ENCODE measurements around the gene ANKS1A. TPM values are rescaled to one million over a fixed set of nuclear protein-coding genes. Genes with fewer than 3 reads are reported as not detected.
"Not testable (repeated sequence)": the region's sequence is repeated elsewhere in the genome, so short reads cannot be mapped to it uniquely, and the experiment has no call there.

ANKS1A gene
- total RNA-seq, 1 experiment from 2014 or later = 26.5 TPM

DNA sequence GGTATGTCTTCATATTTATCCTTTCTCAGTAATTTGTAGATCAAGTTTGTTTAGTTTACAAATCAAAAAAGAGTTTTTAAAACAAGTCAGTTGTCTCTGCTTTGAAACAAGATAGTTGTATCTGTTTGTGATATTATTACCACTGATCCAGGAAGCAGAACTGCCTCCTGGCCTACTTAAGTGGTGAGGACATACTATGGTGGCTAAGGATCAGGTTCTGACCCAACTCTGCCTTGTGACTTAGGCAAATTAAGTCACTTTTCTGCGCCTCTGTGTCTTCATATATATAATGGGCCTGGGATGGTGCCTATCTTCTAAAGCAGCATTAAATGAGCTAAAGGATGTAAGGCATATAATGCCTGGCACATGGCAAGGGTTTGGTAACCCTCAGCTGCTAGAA lies 8.7 kb downstream of the ANKS1A start:
- H4K20me1 ChIP-seq (ENCODE audit: control insufficient read depth, insufficient read depth, insufficient read length) = no peaks in the 10 kb centered on the region
- Mint-ChIP-seq H3K36me3 (ENCODE audit: insufficient read depth in 1 of 3, low read depth in 3 of 3) (0 out of 7 replicates have a peak, but pooled peaks cover 0 to 2% (median 0%) of the 10 kb centered on the region in 3 experiments), H3K4me3 (no peak overlapping the region), H3K9me3 (no peaks in the 10 kb centered on the region), H3K27ac (no peak overlapping the region; a peak in 1 of 7 replicates), H3K27me3 (ENCODE audit: low read depth) (no peaks in the 10 kb centered on the region), H3K4me1 (peaks cover 12 to 14% of the 10 kb centered on the region in 2 experiments)
- no peak overlapping the region for H3T11ph ChIP-seq (ENCODE audit: low read length)
- H2BK20ac ChIP-seq (ENCODE audit: low read depth, low read length, poor library complexity, severe bottlenecking) = no peak overlapping the region
- no peaks in the 10 kb centered on the region for H3K9me3 ChIP-seq (ENCODE audit: control insufficient read depth, low read depth, low read length)
- H3K18ac ChIP-seq (ENCODE audit: insufficient read length, low read depth, low read length) = no peak overlapping the region
- no peaks in the 10 kb centered on the region for H3K27me3 ChIP-seq (ENCODE audit: insufficient read depth, low read length)
- H2BK12ac ChIP-seq (ENCODE audit: insufficient read length, low read depth, low read length) = no peak overlapping the region
- H3K56ac ChIP-seq (ENCODE audit: insufficient read length, low read depth, low read length) = no peak overlapping the region
- H3K23me2 ChIP-seq (ENCODE audit: insufficient read length, low read depth, low read length, poor library complexity, severe bottlenecking) = no peaks in the 10 kb centered on the region
- H2BK15ac ChIP-seq (ENCODE audit: low read depth, low read length) = no peak overlapping the region
- no peak overlapping the region for H2BK5ac ChIP-seq (ENCODE audit: insufficient read length, low read length)
- H3K4me2 ChIP-seq (ENCODE audit: insufficient read depth, insufficient read length, low read length) = no peak overlapping the region
- no peak overlapping the region for H4K5ac ChIP-seq (ENCODE audit: insufficient read length, low read depth, low read length)
- H2AK5ac ChIP-seq (ENCODE audit: insufficient read length, low read length) = no peak overlapping the region
- no peak overlapping the region for H2AFZ ChIP-seq (ENCODE audit: low read length)
- H3K14ac ChIP-seq (ENCODE audit: insufficient read depth, low read length) = no peak overlapping the region
- no peaks in the 10 kb centered on the region; the same call in 1 of the 2 replicates for H3K79me2 ChIP-seq (ENCODE audit: insufficient read depth, low read length)
- TF ChIP-seq, protein P1, sequence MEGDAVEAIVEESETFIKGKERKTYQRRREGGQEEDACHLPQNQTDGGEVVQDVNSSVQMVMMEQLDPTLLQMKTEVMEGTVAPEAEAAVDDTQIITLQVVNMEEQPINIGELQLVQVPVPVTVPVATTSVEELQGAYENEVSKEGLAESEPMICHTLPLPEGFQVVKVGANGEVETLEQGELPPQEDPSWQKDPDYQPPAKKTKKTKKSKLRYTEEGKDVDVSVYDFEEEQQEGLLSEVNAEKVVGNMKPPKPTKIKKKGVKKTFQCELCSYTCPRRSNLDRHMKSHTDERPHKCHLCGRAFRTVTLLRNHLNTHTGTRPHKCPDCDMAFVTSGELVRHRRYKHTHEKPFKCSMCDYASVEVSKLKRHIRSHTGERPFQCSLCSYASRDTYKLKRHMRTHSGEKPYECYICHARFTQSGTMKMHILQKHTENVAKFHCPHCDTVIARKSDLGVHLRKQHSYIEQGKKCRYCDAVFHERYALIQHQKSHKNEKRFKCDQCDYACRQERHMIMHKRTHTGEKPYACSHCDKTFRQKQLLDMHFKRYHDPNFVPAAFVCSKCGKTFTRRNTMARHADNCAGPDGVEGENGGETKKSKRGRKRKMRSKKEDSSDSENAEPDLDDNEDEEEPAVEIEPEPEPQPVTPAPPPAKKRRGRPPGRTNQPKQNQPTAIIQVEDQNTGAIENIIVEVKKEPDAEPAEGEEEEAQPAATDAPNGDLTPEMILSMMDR (conservative IDR thresholded peaks at IDR 0.05) = no peak
- H4K91ac ChIP-seq (ENCODE audit: insufficient read length, low read depth, low read length) = no peak overlapping the region
- no peaks in the 10 kb centered on the region for H3K4me1 ChIP-seq (ENCODE audit: insufficient read depth, low read length)
- no peaks in the 10 kb centered on the region for H3K79me1 ChIP-seq (ENCODE audit: insufficient read depth, low read depth, low read length, poor library complexity, severe bottlenecking)
- no peak overlapping the region for H4K8ac ChIP-seq (replicated peaks; ENCODE audit: insufficient read length, low read depth, low read length)
- WGBS (ENCODE audit: extremely low coverage, insufficient read length, low lambda C conversion rate) = no CpG with 5 or more reads among the region's 1 CpG
- no peak overlapping the region for H3K27ac ChIP-seq (ENCODE audit: insufficient read length, low read depth, low read length)
- no peak for DNase-seq
- H3K9ac ChIP-seq (ENCODE audit: extremely low read depth, insufficient read length, low read length) = no peak overlapping the region
- H3K23ac ChIP-seq (ENCODE audit: insufficient read length, low read depth, low read length) = no peak overlapping the region
- no peak overlapping the region for H2BK120ac ChIP-seq (ENCODE audit: low read depth, low read length, poor library complexity, severe bottlenecking)
- no peak overlapping the region for H3K4ac ChIP-seq (ENCODE audit: low read depth, low read length)

DNA sequence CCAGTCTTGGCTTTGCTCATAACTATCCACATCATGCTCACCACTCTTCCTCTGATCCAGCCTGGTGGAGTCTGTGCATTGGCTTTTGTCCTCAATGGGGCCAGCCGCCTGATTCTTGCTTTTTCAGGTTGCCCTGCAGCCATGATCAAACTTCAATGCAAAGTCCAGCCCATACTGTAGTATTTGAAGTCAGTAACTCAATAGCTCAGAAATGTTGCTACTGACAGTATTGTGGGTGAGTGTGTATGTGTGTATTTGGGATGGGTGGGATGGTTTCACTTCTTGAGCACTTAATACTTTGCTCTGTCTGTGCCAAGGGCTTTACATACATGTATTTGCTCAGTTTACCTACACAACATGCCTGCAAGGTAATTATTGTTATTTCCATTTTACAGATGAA lies 10.7 kb downstream of the ANKS1A start:
- not testable (repeated sequence) for H3K4me3 Mint-ChIP-seq; H3K36me3 Mint-ChIP-seq (ENCODE audit: insufficient read depth in 1 of 3, low read depth in 3 of 3); H3K27me3 ChIP-seq (ENCODE audit: insufficient read depth, low read length); H2AFZ ChIP-seq (ENCODE audit: low read length); H3K9ac ChIP-seq (ENCODE audit: extremely low read depth, insufficient read length, low read length); H3K4me1 Mint-ChIP-seq; H3K23me2 ChIP-seq (ENCODE audit: insufficient read length, low read depth, low read length, poor library complexity, severe bottlenecking); H4K20me1 ChIP-seq (ENCODE audit: control insufficient read depth, insufficient read depth, insufficient read length); H3K56ac ChIP-seq (ENCODE audit: insufficient read length, low read depth, low read length); H3K4me1 ChIP-seq (ENCODE audit: insufficient read depth, low read length); H3K27me3 Mint-ChIP-seq (ENCODE audit: low read depth); H2BK15ac ChIP-seq (ENCODE audit: low read depth, low read length); H2BK120ac ChIP-seq (ENCODE audit: low read depth, low read length, poor library complexity, severe bottlenecking); H3K9me3 Mint-ChIP-seq; H3K18ac ChIP-seq (ENCODE audit: insufficient read length, low read depth, low read length); H3K79me1 ChIP-seq (ENCODE audit: insufficient read depth, low read depth, low read length, poor library complexity, severe bottlenecking); H3K4me2 ChIP-seq (ENCODE audit: insufficient read depth, insufficient read length, low read length); H4K8ac ChIP-seq (replicated peaks; ENCODE audit: insufficient read length, low read depth, low read length); H3K4ac ChIP-seq (ENCODE audit: low read depth, low read length); H2AK5ac ChIP-seq (ENCODE audit: insufficient read length, low read length); H2BK20ac ChIP-seq (ENCODE audit: low read depth, low read length, poor library complexity, severe bottlenecking); H4K5ac ChIP-seq (ENCODE audit: insufficient read length, low read depth, low read length); H3T11ph ChIP-seq (ENCODE audit: low read length); H3K27ac ChIP-seq (ENCODE audit: insufficient read length, low read depth, low read length); H2BK5ac ChIP-seq (ENCODE audit: insufficient read length, low read length); H3K23ac ChIP-seq (ENCODE audit: insufficient read length, low read depth, low read length); H3K14ac ChIP-seq (ENCODE audit: insufficient read depth, low read length); H3K27ac Mint-ChIP-seq; H2BK12ac ChIP-seq (ENCODE audit: insufficient read length, low read depth, low read length); H3K9me3 ChIP-seq (ENCODE audit: control insufficient read depth, low read depth, low read length); DNase-seq; H3K79me2 ChIP-seq (ENCODE audit: insufficient read depth, low read length); H4K91ac ChIP-seq (ENCODE audit: insufficient read length, low read depth, low read length)
- WGBS (ENCODE audit: extremely low coverage, insufficient read length, low lambda C conversion rate) = no CpG with 5 or more reads among the region's 1 CpG

Measured in H9 (cell line).